A204.1 (cell line): ENCODE data around the gene AQP10.
"Not testable (repeated sequence)": the region's sequence is repeated elsewhere in the genome, so short reads cannot be mapped to it uniquely, and the experiment has no call there.

ENCODE experiments used
- FAIRE-seq: peaks from 2 replicates; lab custom pipeline; 2012; peaks lifted over from hg19 to GRCh38; lab: Jason Lieb, UNC

Gene AQP10, protein sequence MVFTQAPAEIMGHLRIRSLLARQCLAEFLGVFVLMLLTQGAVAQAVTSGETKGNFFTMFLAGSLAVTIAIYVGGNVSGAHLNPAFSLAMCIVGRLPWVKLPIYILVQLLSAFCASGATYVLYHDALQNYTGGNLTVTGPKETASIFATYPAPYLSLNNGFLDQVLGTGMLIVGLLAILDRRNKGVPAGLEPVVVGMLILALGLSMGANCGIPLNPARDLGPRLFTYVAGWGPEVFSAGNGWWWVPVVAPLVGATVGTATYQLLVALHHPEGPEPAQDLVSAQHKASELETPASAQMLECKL

DNA sequence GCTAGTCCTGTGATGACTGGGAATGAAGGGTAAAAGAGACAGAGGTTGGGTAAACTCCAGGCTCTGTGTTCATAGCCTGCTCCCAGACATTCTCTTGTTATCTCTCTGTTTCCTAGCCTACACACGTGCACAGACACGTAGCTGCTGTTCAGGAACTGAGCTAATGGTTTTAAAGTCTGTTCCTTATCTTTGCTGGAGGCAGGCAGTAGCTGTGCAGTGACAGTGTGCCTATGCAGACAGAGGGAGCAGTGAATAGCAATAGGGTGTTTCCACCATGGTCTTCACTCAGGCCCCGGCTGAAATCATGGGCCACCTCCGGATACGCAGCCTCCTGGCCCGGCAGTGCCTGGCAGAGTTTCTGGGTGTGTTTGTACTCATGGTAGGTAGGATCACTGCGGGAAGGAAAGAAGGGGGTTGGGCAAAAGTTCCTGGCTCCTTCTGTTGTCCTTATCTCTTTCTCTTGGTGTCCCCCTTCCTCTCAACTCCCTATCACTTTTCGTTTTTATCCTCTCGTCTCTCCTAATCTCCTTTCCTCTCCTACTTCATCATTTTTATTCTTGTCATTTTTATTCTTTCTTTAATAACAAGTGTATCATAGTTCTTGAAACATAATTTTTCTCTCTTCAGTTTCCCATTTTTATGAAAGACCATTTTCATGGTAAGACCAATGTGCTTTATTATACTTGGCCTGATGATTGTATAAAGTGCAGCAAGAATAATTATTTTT lies at the start of gene AQP10:
TSS of gene AQP10 (plus strand) at position 212 of the 727 bp plus-strand sequence. CDS start at position 275, 63 bp downstream.
- no peak for FAIRE-seq

DNA sequence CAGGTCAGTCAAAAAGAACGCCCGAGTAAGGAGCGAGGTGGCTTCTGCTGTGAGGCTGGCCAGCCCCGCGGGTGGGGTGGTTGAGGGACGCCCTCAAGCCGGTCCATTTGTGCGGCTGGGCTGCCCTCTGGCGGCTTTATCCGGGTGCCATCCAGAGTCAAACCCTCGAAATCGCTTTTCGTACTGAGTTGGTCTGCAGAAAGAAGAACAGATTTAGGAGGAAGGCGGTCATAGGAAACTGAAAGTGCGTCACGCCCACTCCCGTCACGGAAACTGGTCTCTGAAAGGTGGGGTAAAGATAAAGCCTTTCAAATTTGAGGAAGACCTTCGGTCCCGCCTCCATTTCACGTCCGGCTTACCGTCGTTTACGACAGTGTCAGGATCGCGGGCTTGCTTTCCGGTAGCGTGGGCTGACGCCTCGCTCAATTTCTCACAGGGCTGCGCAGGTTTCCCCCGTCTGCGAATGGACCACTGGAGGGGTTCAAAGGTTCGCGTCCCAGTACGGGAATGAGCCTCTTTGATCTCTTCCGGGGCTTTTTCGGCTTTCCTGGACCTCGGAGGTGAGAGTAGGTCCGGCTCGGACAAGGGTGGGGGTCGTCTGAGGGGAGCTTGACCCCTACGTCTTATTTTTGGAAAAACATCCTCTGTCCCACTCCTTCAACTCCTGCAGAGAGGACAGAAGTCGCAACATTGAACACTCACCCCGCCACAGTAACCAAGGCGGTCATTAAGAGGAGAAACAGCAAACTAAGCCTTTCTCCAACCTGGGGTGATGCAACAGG lies 48.5 kb upstream of the AQP10 start, which contains the start of gene HAX1:
TSS of gene HAX1 (plus strand) at position 413 of the 782 bp plus-strand sequence. CDS start at position 508, 95 bp downstream.
- peak; percentile 99 for FAIRE-seq

DNA sequence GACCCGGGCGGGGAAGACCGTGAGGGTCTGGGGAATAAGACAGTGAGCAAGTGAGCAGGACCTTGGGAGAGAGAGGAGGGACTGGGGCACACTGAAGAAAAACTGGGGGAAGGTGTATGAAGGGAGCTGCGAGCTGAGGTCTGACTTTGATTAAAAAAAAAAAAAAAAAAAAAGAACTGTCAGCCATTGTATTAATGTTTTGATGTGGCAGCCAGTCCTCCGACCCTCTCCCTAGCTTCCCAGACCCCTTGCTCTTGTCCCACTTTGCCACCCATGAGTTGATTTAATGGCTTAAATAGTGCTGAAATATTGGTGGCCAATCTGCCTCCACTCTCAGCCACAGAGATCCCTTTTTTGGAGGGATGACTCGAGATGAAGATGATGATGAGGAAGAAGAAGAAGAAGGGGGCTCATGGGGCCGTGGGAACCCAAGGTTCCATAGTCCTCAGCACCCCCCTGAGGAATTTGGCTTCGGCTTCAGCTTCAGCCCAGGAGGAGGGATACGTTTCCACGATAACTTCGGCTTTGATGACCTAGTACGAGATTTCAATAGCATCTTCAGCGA lies 47.8 kb upstream of the AQP10 start:
- FAIRE-seq: no peak

DNA sequence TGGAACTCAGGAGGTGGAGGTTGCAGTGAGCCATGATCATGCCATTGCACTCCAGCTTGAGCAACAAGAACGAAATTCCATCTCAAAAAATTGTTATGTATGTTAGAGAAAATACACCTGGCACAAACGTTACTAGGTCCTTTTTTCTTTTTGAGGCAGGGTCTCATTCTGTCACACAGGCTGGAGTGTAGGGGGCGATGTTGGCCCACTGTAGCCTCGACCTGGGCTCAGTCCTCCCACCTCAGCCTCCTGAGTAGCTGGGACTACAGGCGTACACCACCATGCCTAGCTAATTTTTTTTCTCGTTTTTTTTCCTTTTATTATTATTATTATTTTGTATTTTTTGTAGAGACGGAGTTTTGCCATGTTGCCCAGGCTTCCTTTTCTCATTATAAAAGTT lies 44.1 kb upstream of the AQP10 start:
- FAIRE-seq: no peak

DNA sequence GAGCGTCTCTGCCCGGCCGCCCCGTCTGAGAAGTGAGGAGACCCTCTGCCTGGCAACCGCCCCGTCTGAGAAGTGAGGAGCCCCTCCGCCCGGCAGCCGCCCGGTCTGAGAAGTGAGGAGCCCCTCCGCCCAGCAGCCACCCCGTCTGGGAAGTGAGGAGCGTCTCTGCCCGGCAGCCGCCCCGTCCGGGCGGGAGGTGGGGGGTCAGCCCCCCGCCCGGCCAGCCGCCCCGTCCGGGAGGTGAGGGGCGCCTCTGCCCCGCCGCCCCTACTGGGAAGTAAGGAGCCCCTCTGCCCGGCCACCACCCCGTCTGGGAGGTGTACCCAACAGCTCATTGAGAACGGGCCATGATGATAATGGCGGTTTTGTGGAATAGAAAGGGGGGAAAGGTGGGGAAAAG lies 33.3 kb upstream of the AQP10 start:
- not testable (repeated sequence) for FAIRE-seq

DNA sequence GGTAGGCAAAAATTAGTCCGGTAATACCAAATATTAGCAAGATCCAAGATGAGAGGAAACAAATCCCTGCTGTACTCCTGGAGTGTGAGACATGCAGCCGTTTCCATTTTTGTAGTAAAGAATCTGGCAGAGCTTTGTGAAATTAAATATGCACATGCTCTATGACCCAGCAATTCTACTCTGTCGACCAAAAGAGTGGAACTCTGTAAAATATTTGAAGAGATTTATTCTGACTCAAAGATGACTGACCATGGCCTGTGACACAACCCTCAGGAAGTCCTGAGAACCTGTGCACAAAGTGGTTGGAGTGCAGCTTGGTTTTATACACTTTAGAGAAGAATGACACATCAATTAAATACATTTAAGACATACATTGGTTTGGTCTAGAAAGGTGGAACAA lies 32.2 kb upstream of the AQP10 start:
- FAIRE-seq: no peak

DNA sequence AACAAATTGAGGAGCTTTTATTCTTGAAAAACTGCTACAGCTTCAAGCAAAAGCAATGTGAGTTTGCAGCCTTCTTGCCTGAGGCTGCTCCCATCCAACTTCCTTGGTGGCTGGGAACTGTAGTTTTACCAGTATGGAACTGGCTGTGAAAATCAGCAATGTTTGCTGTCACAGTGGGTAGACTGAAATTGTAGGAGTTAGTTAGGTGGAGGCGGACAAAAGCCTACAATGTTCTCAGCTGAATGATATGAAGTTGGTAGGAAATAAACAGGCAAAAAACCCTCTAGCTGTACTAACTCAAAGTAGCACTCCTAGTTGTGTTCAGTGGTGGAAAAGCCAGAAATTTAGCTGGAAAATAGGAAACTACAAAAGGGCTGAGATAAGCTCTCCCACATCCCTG lies 30.0 kb upstream of the AQP10 start:
- no peak for FAIRE-seq

DNA sequence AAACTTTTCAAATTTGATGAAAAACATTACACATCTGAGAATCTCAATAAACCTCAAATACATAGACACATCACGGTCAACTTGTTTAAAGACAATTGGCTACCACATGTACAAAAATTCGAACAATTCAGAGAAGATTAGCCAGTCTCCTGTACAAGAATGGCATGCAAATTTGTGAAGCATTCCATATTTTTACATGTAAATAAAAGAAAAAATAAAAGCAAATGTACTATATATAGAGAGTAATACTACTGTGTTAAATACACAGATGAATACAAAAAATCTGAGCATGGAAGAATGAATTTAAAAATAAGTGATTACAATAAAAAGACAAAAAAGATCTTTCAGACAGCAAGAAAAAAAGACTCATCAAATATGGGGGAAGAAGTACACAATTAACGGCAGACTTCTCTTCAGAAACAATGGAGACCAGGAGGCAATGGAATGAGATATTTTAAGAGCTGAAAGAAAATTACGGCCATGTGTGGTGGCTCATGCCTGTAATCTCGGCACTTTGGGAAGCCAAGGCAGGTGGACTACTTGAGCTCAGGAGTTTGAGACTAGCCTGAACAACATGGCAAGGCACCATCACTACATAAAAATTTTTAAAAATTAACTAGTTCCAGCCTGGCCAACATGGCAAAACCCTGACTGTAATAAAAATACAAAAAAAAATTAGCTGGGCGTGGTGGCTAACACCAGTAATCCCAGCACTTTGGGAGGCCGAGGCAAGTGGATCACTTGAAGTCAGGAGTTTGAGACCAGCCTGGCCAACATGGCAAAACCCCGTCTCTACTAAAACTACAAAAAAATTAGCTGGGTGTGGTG lies 25.3 kb upstream of the AQP10 start:
- FAIRE-seq: no peak

DNA sequence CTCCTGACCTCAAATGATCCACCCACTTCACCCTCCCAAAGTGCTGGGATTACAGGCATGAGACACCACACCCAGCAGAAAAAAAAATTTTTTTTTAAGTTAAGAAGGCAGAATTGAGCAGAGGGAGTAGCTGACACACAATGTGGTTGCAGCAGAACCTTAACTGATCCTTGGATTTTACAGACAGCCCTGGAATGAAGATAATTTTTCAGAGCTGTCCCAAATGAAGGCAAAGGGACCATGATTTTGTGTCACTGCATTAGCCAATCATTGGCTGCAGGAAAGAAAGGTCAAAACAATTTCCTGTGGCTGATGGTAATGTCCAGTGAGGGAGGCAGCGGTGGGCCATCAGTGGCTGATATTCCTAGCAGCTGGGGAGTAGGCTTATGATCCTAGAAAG lies 19.3 kb upstream of the AQP10 start:
- no peak for FAIRE-seq

DNA sequence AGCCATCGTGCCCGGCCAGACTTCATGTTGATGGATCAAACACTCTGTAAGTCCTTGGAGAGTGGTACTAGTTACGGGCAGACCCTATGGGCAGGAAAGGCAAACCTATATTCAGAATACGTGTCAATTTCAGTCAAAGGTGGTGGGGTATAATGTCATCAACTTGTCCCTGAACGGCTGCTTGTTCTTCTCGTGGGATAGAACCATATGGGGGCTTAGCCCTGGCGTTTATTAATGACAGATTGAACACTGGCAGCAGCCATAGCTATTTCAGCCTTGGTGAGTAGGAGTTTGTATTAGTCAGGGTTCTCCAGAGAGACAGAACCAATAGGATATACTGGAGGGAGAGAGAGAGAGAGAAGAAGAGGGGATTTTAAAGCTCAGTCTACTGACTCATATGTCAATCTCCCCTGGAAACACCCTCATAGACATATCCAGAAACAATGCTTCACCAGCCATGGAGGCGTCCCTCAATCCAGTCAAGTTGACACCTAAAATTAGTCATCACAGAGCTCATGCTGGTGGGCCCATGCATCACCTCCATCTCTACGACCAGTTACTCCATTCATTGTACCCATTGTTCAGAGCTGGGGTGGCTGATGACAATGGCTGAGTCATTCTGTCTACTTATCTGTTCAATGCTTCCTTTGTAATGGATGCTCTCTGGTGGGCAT lies 16.1 kb upstream of the AQP10 start:
- no peak for FAIRE-seq

DNA sequence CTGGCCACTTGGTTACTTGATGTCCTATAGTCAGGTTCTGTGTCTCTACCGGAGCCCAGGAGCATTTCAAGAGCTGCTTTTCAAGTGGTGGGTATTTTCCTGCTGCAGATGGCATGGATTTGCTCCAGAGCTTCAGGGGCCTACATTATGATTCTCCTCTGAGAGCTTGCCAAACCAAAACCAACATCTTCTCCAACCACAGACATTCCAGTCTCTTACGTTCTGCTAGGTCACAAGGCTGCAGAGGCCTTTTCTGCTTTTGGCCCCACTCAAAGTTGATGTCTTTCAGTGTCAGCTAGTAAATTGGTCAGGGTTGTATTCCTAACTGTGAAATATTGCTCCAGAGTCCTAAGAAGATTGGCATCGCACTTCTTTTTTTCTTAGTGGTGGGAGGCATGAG lies 14.7 kb upstream of the AQP10 start:
- FAIRE-seq: no peak

DNA sequence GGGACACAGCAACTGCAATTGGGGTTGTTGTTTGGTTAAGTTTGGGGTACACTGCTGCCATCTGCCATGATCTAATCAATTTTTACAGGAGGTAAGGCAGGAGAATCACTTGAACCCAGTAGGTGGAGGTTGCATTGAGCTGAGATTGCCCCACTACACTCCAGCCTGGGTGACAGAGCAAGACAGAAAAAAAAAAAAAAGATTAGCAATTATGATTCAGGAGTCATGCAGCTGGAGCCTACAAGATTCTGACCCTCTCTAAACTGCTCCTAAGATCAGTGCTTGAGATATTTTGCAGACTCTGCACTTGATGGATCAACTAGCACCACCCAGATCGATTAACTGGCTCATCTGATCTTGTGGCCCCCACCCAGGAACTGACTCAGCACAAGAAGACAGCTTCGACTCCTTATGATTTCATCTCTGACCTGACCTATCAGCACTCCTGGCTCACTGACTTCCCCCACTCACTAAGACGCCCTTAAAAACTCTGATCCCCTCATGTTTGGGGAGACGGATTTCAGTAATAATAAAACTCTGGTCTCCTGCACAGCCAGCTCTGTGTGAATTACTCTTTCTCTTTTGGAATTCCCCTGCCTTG lies 13.1 kb upstream of the AQP10 start:
- FAIRE-seq: not testable (repeated sequence)

DNA sequence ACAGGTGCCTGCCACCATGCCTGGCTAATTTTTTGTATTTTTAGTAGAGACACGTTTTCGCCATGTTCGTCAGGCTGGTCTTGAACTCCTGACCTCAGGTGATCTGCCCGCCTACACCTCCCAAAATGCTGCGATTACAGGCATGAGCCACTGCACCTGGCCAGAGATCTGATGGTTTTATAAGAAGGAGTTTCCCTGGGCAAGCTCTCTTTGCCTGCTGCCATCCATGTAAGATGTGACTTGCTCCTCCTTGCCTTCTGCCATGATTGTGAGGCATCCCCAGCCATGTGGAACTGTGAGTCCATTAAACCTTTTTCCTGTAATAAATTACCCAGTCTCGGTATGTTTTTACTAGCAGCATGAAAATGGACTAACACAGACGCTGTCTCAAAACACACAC lies 11.8 kb upstream of the AQP10 start:
- FAIRE-seq: not testable (repeated sequence)

DNA sequence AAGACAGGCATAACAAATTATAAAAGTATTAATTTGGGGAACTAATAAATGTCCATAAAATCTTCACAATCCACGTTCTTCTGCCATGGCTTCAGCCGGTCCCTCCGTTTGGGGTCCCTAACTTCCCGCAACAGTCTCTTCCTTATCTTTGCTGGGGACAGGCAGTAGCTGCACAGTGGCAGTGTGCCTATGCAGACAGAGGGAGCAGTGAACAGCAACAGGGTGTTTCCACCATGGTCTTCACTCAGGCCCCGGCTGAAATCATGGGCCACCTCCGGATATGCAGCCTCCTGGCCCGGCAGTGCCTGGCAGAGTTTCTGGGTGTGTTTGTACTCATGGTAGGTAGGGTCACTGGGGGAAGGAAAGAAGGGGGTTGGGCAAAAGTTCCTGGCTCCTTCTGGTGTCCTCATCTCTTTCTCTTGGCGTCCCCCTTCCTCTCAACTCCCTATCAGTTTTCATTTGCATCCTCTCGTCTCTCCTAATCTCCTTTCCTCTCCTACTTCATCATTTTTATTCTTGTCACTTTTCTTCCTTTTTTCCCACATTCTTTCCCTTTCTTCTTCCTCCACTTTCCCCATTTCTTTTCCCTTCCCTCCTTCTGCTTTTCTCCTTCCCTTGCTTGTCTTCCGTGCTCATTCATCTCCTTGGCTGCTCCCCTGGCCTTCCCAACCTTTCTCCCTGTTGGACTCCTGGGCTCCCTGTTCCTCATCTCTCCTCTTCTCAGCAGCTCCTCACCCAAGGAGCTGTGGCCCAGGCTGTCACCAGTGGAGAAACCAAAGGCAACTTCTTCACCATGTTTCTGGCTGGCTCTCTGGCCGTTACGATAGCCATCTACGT lies 8.4 kb upstream of the AQP10 start:
- FAIRE-seq: not testable (repeated sequence)

DNA sequence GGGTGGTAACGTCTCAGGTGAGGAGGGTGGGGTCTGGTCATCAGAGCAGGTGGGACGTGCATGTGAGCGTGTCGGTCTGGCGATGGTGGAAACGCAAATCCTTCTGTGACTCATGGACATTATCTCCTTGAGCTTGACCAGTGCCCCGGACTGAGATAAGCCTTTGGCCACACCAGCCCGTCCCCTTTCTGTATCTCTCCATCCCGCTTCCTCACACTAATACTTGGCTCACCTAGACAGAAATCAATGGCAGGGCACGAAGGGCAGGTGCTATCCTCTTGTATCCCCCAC lies 7.9 kb upstream of the AQP10 start:
- FAIRE-seq: no peak

DNA sequence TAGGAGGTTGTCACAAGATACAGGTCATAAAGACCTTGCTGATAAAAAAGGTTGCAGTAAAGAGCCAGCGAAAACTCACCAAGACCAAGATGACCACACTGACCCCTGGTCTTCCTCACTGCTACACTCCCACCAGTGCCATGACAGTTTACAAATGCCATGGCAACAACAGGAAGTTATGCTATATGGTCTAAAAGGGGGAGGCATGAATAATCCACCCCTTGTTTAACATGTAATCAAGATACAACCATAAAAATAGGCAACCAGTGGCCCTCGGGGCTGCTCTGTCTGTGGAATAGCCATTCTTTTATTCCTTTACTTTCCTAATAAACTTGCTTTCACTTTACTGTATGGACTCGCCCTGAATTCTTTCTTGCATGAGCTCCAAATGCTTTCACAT lies 6.7 kb upstream of the AQP10 start:
- FAIRE-seq: not testable (repeated sequence)

DNA sequence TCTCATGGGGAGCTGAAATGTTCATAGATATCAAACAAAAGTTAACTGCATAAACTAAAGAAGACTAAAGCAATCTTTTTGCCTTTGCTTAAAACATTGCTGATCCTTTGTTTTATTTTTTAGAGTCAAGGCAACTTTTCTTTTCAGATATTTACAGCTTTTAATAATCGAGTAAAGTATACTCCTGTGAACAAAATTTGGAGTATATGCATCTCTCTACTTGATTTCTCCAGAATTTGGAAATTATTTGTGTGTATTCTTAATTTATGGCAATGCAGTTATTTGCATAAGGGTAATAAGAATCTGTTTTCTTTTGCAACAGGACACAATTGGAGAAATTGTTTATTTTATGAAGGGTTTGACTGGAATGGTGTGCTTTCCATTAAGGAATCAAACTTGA lies 4.2 kb upstream of the AQP10 start:
- no peak for FAIRE-seq

DNA sequence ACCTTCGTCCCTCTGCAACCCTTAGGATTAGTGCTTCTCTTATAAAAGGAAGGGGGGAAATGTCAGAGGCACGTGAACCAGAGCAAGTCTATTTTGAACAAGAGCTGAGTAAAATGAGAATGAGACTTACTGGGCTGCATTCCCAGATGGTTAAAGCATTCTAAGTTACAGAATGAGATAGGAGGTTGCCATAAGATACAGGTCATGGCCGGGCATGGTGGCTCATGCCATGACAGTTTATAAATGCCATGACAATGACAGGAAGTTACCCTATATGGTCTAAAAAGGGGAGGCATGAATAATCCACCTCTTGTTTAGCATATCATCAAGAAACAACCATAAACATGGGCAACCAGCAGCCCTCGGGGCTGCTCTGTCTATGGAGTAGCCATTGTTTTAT lies 2.5 kb upstream of the AQP10 start:
- no peak for FAIRE-seq

DNA sequence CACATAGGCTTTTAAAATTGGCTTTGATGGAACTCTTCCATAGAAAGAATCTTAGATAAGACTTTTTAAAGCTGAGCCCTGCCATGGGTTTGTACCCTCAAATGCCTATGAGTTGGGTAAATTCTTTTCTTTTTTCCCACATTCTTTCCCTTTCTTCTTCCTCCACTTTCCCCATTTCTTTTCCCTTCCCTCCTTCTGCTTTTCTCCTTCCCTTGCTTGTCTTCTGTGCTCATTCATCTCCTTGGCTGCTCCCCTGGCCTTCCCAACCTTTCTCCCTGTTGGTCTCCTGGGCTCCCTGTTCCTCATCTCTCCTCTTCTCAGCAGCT lies 679 bp downstream of the AQP10 start:
- not testable (repeated sequence) for FAIRE-seq

DNA sequence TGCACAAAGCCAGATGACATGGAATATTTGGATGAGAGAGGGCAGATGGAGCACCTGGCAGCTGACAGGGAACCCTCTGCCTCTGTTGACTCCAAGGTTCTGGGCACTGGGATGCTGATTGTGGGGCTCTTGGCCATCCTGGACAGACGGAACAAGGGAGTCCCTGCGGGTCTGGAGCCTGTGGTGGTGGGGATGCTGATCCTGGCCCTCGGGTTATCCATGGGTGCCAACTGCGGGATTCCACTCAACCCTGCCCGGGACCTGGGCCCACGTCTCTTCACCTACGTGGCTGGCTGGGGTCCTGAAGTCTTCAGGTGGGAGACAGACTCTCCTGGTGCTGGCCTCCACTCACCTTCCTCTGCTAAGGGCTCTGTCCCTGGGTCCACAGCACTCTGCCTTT lies 2.6 kb downstream of the AQP10 start:
- FAIRE-seq: no peak
